ENCODE results near the gene LMAN1L.

The LMAN1L gene

DNA sequence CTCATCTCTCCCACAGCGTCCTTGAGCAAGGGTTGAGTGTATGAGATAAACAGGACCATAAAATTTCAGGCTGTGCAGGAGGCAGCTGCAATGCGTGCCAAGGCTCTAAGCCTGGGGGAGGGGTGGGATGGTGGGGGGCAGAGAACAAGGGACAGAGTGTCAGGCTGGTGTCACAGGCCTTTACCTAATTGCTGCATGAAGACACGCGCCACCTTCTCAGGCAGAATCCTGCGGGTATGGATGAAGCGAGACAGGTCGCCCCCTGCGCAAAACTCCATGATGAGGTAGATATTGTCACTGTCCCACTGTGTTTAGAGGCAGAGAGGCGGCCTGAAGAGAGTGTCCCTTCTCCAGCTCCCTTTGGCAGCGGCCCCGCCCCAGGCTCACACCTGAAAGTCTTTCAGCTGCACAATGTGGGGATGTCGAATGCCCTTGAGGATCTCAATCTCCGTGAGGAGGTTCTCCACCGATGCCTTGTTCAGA lies 29.3 kb downstream of the LMAN1L start:
- H3K36me3 Mint-ChIP-seq (ENCODE audit: low read depth): peaks cover 27% of the 10 kb centered on the region
- peak overlapping the region; percentile 71 for H3K27ac Mint-ChIP-seq
- H3K4me1 Mint-ChIP-seq (ENCODE audit: low read depth): peaks cover 52% of the 10 kb centered on the region
- H3K9me3 Mint-ChIP-seq: no peaks in the 10 kb centered on the region
- H3K4me3 Mint-ChIP-seq: peak overlapping the region; percentile 92
- H3K27me3 Mint-ChIP-seq: no peaks in the 10 kb centered on the region

DNA sequence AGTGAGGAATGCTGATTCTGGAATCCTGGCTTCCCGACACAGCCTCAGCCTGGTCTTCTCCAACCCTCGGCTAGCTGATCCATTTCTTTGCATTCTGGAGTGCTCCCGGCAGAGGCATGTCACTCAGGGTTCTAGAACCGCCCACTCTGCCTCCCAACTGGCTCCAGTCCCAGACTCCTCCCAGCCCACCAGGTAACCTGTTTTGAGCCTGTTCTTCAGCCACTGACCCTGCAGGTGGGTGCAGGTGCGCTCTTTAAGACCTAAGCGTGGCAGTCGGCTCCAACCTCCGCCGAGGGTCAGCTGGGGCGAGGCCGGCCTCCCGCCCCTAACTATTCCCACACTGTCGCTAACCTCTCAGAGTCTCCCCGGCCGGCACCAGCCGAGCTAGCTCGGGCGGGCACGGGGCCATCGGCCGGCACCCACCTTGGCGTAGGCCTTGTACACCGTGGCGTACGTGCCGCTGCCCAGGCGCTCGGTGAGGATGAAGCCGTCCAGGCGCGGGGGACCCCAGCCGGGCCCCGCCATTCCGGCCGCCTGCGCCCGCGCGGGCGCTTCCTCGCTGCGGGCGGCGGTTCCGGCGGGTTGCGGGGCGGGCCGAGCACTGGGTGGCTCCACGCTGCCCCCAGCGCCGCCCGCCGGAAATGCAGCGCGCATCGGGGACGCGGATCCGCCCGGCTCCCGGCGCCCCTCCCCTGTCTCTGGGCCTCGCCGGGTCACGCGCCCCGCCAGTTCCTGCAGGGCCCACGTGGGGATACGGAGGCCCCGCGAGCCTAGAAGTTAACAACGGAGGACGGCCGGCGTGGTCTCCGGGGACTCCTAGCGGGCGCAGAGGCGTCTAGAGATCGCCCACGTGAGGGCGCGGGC lies 30.2 kb downstream of the LMAN1L start, which contains the start of gene ULK3:
Gene ULK3 (minus strand): TSS at position 576 of the 864 bp plus-strand sequence. CDS start 51 bp downstream, at position 525.
- H3K36me3 Mint-ChIP-seq (ENCODE audit: low read depth): peaks cover 31% of the 10 kb centered on the region
- peaks cover 52% of the 10 kb centered on the region for H3K4me1 Mint-ChIP-seq (ENCODE audit: low read depth)
- H3K4me3 Mint-ChIP-seq: peak within 1 kb of the TSS; percentile 92
- H3K9me3 Mint-ChIP-seq: no peaks in the 10 kb centered on the region
- peak within 1 kb of the TSS; percentile 95 for H3K27ac Mint-ChIP-seq
- H3K27me3 Mint-ChIP-seq: no peaks in the 10 kb centered on the region

DNA sequence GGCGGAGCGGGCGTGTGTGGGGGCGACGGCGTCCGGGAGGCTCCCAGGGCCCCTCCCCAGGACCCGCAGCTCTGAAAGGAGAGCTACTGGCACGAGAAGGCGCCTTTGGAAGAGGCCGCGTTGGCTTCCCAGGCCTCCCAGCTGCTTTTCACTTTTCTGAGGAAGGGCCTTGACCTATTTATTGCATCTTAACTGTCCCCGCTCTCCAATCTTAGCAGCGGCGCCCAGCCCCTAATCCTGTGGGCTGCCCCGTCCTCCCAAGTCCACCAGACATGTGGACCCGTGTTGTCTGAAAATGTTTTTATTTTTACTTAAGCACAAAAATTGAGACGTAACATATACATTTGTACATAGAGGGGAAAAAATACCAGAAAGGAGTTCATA lies 30.8 kb downstream of the LMAN1L start:
- Mint-ChIP-seq H3K36me3 (ENCODE audit: low read depth) (peaks cover 34% of the 10 kb centered on the region), H3K9me3 (no peaks in the 10 kb centered on the region), H3K4me1 (ENCODE audit: low read depth) (peaks cover 52% of the 10 kb centered on the region), H3K27me3 (no peaks in the 10 kb centered on the region), H3K4me3 (peak overlapping the region; percentile 87), H3K27ac (peak overlapping the region; percentile 95)

DNA sequence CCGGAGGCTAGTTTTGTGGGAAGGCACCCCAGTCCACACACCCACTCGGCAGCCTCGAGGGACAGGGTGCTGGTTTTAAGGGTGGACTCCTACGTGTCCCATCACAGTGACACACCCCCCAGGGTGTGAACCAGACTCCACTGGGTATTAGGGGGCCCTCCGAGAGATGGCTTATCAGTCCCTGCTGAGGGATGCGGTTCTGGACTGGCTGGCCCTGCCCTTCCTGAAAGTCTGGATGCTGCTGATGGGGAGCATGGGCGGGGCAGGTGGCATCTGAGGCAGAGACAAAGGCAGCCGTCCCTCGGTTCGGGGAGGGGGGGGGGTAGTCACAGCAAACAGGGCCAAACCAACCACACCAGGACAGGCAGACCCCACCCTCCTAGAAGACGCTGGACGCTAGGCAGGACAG lies 31.3 kb downstream of the LMAN1L start:
- H3K4me3 Mint-ChIP-seq: peak overlapping the region; percentile 87
- H3K4me1 Mint-ChIP-seq (ENCODE audit: low read depth): peaks cover 52% of the 10 kb centered on the region
- H3K27ac Mint-ChIP-seq: peak overlapping the region; percentile 95
- H3K36me3 Mint-ChIP-seq (ENCODE audit: low read depth): peaks cover 38% of the 10 kb centered on the region
- H3K9me3 Mint-ChIP-seq: no peaks in the 10 kb centered on the region
- H3K27me3 Mint-ChIP-seq: no peaks in the 10 kb centered on the region

DNA sequence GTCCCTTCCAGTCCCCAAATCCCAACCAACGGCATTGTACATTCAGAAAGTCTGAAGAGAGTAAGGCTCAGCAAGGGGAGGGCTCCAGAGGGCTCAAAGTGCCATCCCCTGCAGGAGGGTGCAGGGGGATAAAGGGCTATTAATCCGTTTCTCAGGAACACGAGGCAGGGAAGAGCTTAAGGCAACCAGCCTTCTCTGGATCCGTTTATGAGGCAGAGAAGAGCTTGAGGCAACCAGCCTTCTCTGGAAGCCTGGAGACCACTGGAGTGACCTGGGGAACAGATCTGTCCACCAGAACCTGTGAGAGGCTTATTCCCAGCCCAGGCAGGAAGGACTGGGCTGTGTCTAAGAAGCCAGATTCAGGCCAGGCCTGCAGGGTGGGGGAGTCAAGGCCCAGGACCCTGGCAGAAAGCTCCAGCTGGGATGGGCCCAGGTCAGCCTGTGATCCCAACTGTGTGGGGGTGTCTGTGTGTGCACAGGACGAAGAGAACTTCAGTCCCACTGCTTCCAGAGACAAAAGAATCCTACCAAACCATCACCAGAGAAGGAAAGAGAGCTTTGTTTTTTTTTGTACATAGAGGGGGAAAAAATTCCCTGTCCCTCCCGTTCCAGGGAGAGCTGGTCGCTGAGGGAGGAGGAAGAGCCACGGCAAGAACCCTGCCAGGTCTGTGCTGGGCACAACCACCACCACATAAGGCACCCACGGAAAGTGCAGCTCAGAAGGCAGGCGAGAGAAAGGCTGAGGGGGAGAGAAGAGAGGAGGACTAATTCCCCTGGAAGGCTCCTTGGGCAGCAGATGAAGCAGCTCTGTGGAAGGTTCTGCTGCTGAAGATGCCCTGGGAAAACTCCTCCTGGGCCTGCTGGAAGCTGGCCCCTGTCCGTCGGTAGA lies 31.9 kb downstream of the LMAN1L start:
- Mint-ChIP-seq H3K27ac (peak overlapping the region; percentile 95), H3K4me1 (ENCODE audit: low read depth) (peaks cover 52% of the 10 kb centered on the region), H3K4me3 (peak overlapping the region; percentile 37), H3K9me3 (no peaks in the 10 kb centered on the region), H3K36me3 (ENCODE audit: low read depth) (peaks cover 41% of the 10 kb centered on the region), H3K27me3 (no peaks in the 10 kb centered on the region)

DNA sequence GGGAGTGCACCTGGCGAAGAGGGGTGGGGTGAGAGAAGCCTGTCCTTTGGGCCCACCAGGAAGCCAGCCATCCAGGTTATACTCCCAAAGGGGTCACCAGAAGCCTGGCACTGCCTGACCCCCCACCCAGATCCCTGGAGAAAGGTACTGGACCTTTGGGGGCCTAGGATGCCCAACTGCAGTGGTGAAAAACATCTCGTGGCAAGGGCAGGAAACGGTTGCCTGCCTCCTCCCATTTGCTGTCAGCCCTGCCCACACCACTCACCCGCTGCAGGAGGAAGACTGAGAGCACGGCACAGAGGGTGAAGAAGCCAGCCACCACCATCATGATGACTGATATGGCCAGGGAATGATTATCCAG lies 32.6 kb downstream of the LMAN1L start:
- Mint-ChIP-seq H3K27me3 (no peaks in the 10 kb centered on the region), H3K4me3 (peak overlapping the region; percentile 37), H3K27ac (peak overlapping the region; percentile 95), H3K4me1 (ENCODE audit: low read depth) (peaks cover 52% of the 10 kb centered on the region), H3K36me3 (ENCODE audit: low read depth) (peaks cover 45% of the 10 kb centered on the region), H3K9me3 (no peaks in the 10 kb centered on the region)

DNA sequence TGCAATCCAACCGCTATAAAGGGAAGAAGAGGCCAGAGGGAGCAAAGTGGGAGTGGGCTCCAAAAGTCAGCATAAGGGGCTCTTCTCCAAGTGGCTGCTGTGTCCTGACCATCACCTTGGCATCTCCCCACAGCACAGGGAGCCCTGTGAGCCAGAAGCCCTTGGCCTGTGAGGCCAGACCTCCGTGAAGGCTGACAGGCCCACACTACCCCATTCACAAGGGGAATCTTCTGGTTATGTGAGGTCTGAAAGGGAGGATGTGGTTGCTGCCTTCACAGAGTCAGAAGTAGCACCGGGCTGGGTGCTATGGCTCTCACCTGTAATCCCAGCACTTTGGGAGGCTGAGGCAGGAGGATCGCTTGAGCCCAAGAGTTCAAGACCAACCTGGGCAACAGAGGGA lies 32.9 kb downstream of the LMAN1L start:
- H3K27me3 Mint-ChIP-seq: no peaks in the 10 kb centered on the region
- peak overlapping the region; percentile 37 for H3K4me3 Mint-ChIP-seq
- peaks cover 51% of the 10 kb centered on the region for H3K4me1 Mint-ChIP-seq (ENCODE audit: low read depth)
- peaks cover 45% of the 10 kb centered on the region for H3K36me3 Mint-ChIP-seq (ENCODE audit: low read depth)
- H3K9me3 Mint-ChIP-seq: no peaks in the 10 kb centered on the region
- peak overlapping the region; percentile 95 for H3K27ac Mint-ChIP-seq

DNA sequence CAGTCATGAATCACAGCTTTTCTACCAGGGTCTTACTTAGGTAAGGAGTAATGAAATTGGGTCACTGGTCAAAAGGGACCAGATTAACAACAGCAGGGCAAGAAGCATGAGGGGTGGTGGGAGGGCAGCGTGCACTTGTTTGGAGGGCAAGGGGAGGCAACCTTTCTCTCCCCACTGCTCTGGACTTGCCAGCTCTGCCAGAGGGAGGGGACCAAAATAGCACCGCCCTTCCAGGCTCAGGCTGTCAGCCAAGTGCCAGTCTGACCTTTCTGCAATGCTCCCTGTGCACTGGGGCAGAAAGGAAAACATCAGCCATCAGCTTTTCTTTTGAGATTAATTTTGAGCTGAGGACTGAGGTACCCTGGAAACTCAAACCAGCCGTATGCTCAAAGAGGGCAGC lies 34.8 kb downstream of the LMAN1L start:
- Mint-ChIP-seq H3K36me3 (ENCODE audit: low read depth) (peaks cover 34% of the 10 kb centered on the region), H3K4me3 (no peak overlapping the region), H3K27me3 (no peaks in the 10 kb centered on the region), H3K4me1 (ENCODE audit: low read depth) (peaks cover 33% of the 10 kb centered on the region), H3K27ac (no peak overlapping the region), H3K9me3 (no peaks in the 10 kb centered on the region)

DNA sequence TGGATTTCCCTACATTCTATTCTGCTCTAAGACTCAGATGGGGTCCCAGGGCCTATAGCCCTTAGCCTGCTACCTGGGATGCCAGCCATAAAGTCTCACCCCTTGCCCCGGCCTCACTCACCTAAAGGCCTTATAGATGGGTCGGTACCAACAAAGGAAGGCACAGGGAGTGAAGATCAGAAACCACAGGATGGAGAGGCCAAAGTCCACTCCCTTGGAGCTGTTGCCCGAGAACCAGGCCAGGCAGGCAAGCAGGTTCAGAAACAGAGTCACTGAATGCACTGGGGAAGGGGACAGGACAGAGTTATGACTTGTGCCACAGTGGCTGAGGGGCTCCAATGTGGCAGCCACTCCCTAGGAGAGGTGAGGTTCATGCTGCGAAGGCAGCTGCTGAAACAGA lies 37.8 kb downstream of the LMAN1L start:
- no peak overlapping the region for H3K4me3 Mint-ChIP-seq
- no peaks in the 10 kb centered on the region for H3K27me3 Mint-ChIP-seq
- H3K27ac Mint-ChIP-seq: no peak overlapping the region
- H3K9me3 Mint-ChIP-seq: no peaks in the 10 kb centered on the region
- H3K36me3 Mint-ChIP-seq (ENCODE audit: low read depth): peaks cover 34% of the 10 kb centered on the region
- peaks cover 9% of the 10 kb centered on the region for H3K4me1 Mint-ChIP-seq (ENCODE audit: low read depth)

DNA sequence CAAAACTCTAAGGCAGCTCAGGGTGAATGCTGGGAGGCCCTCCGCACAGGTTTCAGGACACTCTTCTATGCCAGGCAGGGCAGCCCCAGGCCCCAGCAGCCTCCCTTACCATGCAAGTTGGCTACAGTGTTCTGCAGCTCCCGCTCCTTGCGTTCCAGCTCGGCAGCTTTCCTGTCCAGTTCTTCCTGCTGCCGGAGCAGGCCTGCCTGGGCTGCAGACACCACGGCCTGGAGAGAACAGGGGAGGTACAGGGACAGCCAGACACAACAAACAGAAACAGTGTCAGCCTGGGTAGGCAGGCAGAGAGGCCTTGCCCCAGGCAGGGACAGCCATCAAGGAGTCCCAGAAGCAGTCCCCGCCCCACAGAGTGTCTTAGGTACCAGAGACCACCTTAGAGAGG lies 39.3 kb downstream of the LMAN1L start:
- H3K36me3 Mint-ChIP-seq (ENCODE audit: low read depth): peaks cover 27% of the 10 kb centered on the region
- peaks cover 8% of the 10 kb centered on the region for H3K4me1 Mint-ChIP-seq (ENCODE audit: low read depth)
- H3K4me3 Mint-ChIP-seq: no peak overlapping the region
- no peak overlapping the region for H3K27ac Mint-ChIP-seq
- H3K27me3 Mint-ChIP-seq: no peaks in the 10 kb centered on the region
- no peaks in the 10 kb centered on the region for H3K9me3 Mint-ChIP-seq

DNA sequence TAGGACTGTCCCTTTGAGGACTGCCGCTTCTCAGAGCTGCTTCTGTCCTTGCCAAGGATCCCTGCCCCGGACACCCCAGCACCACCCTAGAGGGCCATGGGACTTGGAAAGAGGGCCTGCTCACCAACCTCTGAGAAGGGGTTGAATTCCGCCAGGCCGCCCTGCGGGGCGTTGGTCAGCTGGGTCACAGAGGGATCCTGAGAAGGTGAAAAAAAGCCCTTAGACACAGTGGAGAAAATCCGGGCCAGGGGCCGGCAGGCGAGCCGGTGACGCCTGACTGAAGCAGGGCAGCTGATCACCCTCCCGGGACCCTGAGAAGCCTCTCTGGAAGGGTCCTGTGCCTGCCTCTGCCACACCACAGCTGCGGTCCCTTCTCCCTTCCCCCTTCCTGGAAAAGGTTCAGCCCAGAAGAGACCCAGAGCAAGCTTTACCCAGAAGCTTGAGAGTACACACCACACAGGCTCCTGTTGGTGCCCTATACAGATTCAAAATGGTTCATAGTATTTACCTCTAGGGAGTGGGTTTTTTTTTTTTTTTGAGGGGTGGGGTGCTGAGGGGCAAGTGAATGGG lies 41.9 kb downstream of the LMAN1L start:
- no peak overlapping the region for H3K4me3 Mint-ChIP-seq
- H3K4me1 Mint-ChIP-seq (ENCODE audit: low read depth): peaks cover 34% of the 10 kb centered on the region
- H3K27me3 Mint-ChIP-seq: no peaks in the 10 kb centered on the region
- H3K27ac Mint-ChIP-seq: no peak overlapping the region
- no peaks in the 10 kb centered on the region for H3K9me3 Mint-ChIP-seq
- peaks cover 17% of the 10 kb centered on the region for H3K36me3 Mint-ChIP-seq (ENCODE audit: low read depth)

DNA sequence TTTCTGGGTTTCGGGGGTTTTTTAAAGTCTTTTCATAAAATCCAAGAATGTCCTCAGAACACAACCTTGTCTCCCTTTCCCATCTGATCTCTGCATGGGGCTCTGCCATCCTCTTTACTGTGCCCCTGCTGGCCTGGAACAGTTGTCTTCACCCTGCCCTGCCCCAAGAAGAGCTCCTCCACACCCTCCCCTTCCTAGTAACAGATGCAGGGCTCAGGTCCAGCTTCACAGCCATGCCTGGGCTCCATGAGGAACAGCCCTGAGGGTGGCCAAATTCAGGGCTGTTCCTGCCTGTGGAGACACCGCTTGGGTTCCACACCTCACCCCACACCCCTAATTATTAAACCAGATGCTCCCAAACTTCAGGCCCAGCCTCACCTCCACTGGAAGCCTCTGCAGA lies 43.2 kb downstream of the LMAN1L start:
- no peak overlapping the region for H3K4me3 Mint-ChIP-seq
- H3K27me3 Mint-ChIP-seq: no peaks in the 10 kb centered on the region
- no peaks in the 10 kb centered on the region for H3K9me3 Mint-ChIP-seq
- H3K27ac Mint-ChIP-seq: peak overlapping the region; percentile 72
- peaks cover 13% of the 10 kb centered on the region for H3K36me3 Mint-ChIP-seq (ENCODE audit: low read depth)
- H3K4me1 Mint-ChIP-seq (ENCODE audit: low read depth): peaks cover 38% of the 10 kb centered on the region

DNA sequence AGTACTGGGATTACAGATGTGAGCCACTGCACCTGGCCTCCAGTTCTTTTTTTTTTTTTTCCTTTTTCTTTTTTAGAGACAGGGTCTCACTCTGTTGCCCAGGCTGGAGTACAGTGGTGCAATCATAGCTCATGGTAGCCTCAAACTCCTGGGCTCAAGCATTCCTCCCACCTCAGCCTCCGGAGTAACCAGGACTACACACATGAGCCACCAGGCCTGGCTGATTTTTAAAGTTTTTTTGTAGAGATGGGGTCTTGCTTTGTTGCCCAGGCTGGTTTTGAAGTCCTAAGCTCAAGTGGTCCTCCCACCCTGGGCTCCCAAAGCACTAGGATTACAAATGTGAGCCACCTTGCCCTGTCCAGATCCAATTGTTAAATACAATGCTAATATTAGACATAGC lies 43.9 kb downstream of the LMAN1L start:
- no peaks in the 10 kb centered on the region for H3K27me3 Mint-ChIP-seq
- peak overlapping the region; percentile 65 for H3K27ac Mint-ChIP-seq
- H3K4me3 Mint-ChIP-seq: no peak overlapping the region
- H3K36me3 Mint-ChIP-seq (ENCODE audit: low read depth): peaks cover 13% of the 10 kb centered on the region
- no peaks in the 10 kb centered on the region for H3K9me3 Mint-ChIP-seq
- peaks cover 41% of the 10 kb centered on the region for H3K4me1 Mint-ChIP-seq (ENCODE audit: low read depth)

DNA sequence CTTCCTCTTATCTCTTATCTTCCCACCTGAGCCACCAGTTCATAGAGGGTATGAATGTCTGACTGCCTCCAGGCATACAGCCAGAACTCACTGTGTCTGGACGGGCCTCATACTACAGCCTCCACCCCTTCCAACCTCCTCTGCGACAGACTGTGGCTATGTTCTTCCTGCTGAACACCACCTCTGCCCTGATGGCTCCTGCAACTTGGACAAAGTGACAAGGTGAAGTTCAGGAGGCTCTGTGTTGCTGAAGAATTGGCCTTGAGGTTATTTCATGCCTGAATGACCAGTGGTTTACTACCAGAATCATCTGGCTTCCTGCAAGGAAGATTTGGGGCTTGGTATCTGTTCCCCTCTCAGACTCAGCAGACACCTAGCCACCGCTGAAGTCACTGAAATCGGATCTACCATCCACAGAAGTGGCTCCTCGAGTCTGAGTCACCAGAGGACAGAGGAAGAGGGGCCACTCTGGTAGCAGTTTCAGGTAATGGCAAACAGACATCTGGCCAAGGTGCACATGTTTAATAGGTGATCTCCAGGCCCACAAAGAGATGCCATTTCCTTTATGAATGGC lies 44.5 kb downstream of the LMAN1L start:
- Mint-ChIP-seq H3K27ac (peak overlapping the region; percentile 71), H3K4me1 (ENCODE audit: low read depth) (peaks cover 41% of the 10 kb centered on the region), H3K27me3 (no peaks in the 10 kb centered on the region), H3K9me3 (no peaks in the 10 kb centered on the region), H3K4me3 (no peak overlapping the region), H3K36me3 (ENCODE audit: low read depth) (peaks cover 13% of the 10 kb centered on the region)
